D721Med (cell line): ENCODE data around the gene ABCC8.
"Not testable (repeated sequence)": the region's sequence is repeated elsewhere in the genome, so short reads cannot be mapped to it uniquely, and the experiment has no call there.

Experiments
- DNase-seq: peaks from one replicate; pipeline ENCODE4 v3.0.0; 2011; ENCODE audit warnings: low spot score; ENCODE audit not compliant: insufficient read length
- FAIRE-seq: peaks from 2 replicates; lab custom pipeline; 2011; peaks lifted over from hg19 to GRCh38; lab: Jason Lieb, UNC
- CTCF ChIP-seq: IDR thresholded peaks from 2 replicates; pipeline ENCODE4 v1.5.1; 2012; ENCODE audit warnings: mild to moderate bottlenecking, control low read depth; ENCODE audit not compliant: insufficient read depth; ENCODE audit errors: missing control alignments

The ABCC8 gene

GRCh38 chr11:17434108-17434507, 42.5 kb downstream of the ABCC8 start:
- no peak for TF ChIP-seq CTCF
- DNase-seq = peak; percentile 53
- peak; percentile 98 for FAIRE-seq

GRCh38 chr11:17432002-17432401, 44.6 kb downstream of the ABCC8 start:
- DNase-seq = no peak
- no peak for FAIRE-seq
- TF ChIP-seq CTCF = no peak

- no peak for TF ChIP-seq CTCF
- DNase-seq (no peak), FAIRE-seq (no peak)
Observed at GRCh38 chr11:17431139-17431538, 45.5 kb downstream of the ABCC8 start.

GRCh38 chr11:17430616-17431015, 46.0 kb downstream of the ABCC8 start:
- no peak for TF ChIP-seq CTCF
- no peak for DNase-seq
- FAIRE-seq = no peak

- no peak for FAIRE-seq
- DNase-seq = no peak
- TF ChIP-seq CTCF = no peak
Observed at GRCh38 chr11:17428925-17429324, 47.7 kb downstream of the ABCC8 start.

- no peak for FAIRE-seq
- TF ChIP-seq CTCF = no peak
- DNase-seq = no peak
Observed at GRCh38 chr11:17428261-17428660, 48.4 kb downstream of the ABCC8 start.

- not testable (repeated sequence) for FAIRE-seq, DNase-seq
Observed at GRCh38 chr11:17426233-17426632, 50.4 kb downstream of the ABCC8 start.
